ENCODE measurements around the gene ANAPC7.

GRCh38 chr12:110337912-110338710 lies 65.4 kb downstream of the ANAPC7 start:
- no peak for TF ChIP-seq CTCF (conservative IDR thresholded peaks at IDR 0.05; ENCODE audit: low read length)
- no peak for TF ChIP-seq EZH2phosphoT487 (IDR thresholded peaks at IDR 0.05; ENCODE audit: borderline replicate concordance, low read depth, low read length)

All from OCI-LY7 (cell line).